ENCODE measurements around the gene RBMS1. TPM values are rescaled to one million over a fixed set of nuclear protein-coding genes. Genes with fewer than 3 reads are reported as not detected.

The RBMS1 gene
- total RNA-seq, 1 donor from 2014 or later = 28.4 TPM

DNA sequence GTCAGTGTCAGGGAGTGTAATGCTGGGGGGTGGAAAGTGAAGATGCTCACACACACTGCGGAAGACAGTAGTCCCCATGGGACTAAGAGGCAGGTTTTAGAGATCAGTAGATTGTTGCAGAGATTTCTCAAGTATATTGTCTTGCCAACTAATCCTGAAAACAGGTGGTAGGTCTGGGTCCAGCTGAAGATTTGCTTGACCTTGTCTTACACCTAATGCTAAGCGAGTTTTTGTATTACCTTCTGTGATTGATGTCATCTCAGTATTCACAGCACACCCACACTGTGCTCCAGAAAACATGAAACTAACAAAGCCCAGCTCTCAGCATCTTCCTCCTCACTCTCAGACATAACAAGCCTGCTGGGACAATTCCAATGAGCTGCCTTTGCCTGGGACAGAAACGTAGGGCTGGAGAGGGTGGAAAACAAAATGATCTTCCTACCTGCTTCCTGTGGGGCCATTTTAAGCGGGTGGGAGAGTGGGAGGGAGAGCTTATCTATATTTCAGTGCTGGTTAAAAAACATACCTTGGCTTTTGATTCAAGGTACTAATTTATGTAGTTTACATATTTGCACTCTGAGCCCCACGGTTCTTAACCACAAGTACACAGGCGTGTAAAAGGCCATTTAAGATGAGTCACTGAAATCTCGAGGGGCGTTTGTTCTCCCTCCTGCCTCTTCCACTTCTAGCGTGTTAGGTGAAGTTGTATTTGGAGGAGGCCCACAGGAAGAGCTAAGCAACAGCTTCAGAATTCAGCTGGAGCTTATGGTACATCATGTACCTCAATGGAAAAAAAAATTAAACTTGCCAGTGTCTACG is 23.1 kb upstream of the RBMS1 start:
- Mint-ChIP-seq H3K27me3 (ENCODE audit: low read depth) (no peaks in the 10 kb centered on the region), H3K27ac (ENCODE audit: unreplicated experiment) (no peak overlapping the region), H3K4me1 (no peaks in the 10 kb centered on the region), H3K9me3 (no peaks in the 10 kb centered on the region), H3K4me3 (no peak overlapping the region), H3K36me3 (ENCODE audit: low read depth) (no peaks in the 10 kb centered on the region)
- TF ChIP-seq, protein P1, sequence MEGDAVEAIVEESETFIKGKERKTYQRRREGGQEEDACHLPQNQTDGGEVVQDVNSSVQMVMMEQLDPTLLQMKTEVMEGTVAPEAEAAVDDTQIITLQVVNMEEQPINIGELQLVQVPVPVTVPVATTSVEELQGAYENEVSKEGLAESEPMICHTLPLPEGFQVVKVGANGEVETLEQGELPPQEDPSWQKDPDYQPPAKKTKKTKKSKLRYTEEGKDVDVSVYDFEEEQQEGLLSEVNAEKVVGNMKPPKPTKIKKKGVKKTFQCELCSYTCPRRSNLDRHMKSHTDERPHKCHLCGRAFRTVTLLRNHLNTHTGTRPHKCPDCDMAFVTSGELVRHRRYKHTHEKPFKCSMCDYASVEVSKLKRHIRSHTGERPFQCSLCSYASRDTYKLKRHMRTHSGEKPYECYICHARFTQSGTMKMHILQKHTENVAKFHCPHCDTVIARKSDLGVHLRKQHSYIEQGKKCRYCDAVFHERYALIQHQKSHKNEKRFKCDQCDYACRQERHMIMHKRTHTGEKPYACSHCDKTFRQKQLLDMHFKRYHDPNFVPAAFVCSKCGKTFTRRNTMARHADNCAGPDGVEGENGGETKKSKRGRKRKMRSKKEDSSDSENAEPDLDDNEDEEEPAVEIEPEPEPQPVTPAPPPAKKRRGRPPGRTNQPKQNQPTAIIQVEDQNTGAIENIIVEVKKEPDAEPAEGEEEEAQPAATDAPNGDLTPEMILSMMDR (conservative IDR thresholded peaks at IDR 0.05) = no peak
- no peak for DNase-seq (ENCODE audit: low read depth, low spot score)

DNA sequence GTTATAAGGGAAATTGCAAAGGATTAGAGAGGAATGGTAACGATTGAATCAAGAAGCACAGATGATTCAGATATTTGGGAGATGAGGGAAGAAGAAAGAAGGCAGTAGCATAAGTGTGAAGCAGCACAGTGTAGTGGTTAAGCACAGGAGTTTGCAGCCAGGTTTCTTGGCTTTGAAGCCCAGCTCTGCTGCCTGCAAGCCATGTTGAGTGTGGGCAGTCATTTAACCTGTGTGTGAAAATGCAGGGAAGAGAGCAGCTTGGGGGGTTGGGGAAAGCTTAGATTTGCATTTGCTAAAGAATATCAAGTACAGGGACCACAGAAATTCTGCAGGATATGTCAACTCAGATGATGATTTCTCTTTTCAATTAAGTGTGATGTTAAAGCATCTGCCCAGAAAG is 21.5 kb upstream of the RBMS1 start:
- no peaks in the 10 kb centered on the region for H3K4me1 Mint-ChIP-seq
- no peak for DNase-seq (ENCODE audit: low read depth, low spot score)
- H3K36me3 Mint-ChIP-seq (ENCODE audit: low read depth) = no peaks in the 10 kb centered on the region
- H3K9me3 Mint-ChIP-seq = no peaks in the 10 kb centered on the region
- H3K27me3 Mint-ChIP-seq (ENCODE audit: low read depth) = no peaks in the 10 kb centered on the region
- H3K4me3 Mint-ChIP-seq = no peak overlapping the region
- H3K27ac Mint-ChIP-seq (ENCODE audit: unreplicated experiment) = no peak overlapping the region
- TF ChIP-seq, protein P1 (conservative IDR thresholded peaks at IDR 0.05) = no peak

DNA sequence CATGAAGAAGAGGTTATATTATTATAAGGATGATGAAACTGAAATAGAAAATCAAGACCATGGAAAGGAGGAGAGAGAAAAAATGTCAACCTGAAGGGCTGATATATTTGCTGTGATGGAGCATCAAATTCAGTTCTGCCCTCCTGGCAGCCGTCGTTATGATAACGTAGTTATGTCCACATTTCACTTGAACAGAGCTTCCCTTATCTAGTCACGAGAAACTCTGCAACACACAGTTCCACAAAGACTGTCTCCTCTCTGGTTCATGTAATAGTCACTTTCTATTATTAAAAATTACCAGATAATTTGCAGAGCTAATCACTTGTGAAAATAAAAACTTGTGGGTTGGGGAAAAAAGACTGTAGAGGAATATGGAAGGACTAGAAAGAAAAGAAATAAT is 19.5 kb upstream of the RBMS1 start:
- no peaks in the 10 kb centered on the region for H3K9me3 Mint-ChIP-seq
- H3K27ac Mint-ChIP-seq (ENCODE audit: unreplicated experiment) = no peak overlapping the region
- no peak for DNase-seq (ENCODE audit: low read depth, low spot score)
- TF ChIP-seq, protein P1 (conservative IDR thresholded peaks at IDR 0.05) = no peak
- H3K4me1 Mint-ChIP-seq = no peaks in the 10 kb centered on the region
- H3K36me3 Mint-ChIP-seq (ENCODE audit: low read depth) = no peaks in the 10 kb centered on the region
- H3K27me3 Mint-ChIP-seq (ENCODE audit: low read depth) = no peaks in the 10 kb centered on the region
- H3K4me3 Mint-ChIP-seq = no peak overlapping the region

DNA sequence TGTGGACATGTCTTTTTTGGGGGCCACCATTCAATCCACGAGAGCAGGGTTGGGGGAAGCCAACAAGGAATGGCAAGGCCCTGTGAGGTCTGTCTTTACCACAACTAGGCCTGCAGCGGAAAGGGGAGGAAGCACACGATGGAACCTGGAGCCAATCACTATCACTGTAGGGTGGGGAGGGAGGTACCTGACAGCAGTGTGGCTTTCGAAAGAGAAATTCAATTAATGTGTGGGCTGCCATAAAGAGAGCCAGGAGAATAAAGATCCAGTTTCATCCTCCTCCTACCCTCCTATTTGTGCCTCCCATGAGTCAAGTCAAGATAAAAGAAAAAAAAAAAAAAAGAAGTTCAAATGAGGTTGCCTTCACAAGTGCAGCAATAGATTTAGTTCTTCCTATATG is 18.9 kb upstream of the RBMS1 start:
- no peaks in the 10 kb centered on the region for H3K36me3 Mint-ChIP-seq (ENCODE audit: low read depth)
- no peaks in the 10 kb centered on the region for H3K9me3 Mint-ChIP-seq
- no peaks in the 10 kb centered on the region for H3K27me3 Mint-ChIP-seq (ENCODE audit: low read depth)
- no peak for DNase-seq (ENCODE audit: low read depth, low spot score)
- no peak overlapping the region for H3K27ac Mint-ChIP-seq (ENCODE audit: unreplicated experiment)
- H3K4me1 Mint-ChIP-seq = no peaks in the 10 kb centered on the region
- no peak overlapping the region for H3K4me3 Mint-ChIP-seq
- TF ChIP-seq, protein P1 (conservative IDR thresholded peaks at IDR 0.05) = no peak

DNA sequence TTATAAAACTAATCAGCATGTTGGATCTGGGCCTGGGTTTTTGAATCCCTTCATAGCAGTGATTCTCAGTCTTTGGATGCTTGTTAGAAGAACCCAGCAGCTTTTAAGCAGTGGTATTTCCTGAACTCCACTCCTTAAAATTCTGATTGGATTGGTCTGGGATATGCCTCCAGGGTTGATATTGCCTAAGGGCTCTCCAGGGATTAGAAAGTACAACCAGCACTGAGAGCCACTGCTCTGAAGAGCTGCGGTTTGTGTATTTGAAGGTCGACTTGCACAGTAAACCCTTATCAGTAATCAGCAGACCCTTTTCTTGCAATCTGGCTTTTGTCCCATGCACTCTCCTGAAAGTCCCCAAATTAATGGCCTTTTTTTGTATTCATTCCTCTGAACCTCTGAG is 17.0 kb upstream of the RBMS1 start:
- H3K36me3 Mint-ChIP-seq (ENCODE audit: low read depth) = no peaks in the 10 kb centered on the region
- H3K4me1 Mint-ChIP-seq = no peaks in the 10 kb centered on the region
- no peaks in the 10 kb centered on the region for H3K27me3 Mint-ChIP-seq (ENCODE audit: low read depth)
- TF ChIP-seq, protein P1 (conservative IDR thresholded peaks at IDR 0.05) = no peak
- no peak for DNase-seq (ENCODE audit: low read depth, low spot score)
- H3K4me3 Mint-ChIP-seq = no peak overlapping the region
- no peaks in the 10 kb centered on the region for H3K9me3 Mint-ChIP-seq
- no peak overlapping the region for H3K27ac Mint-ChIP-seq (ENCODE audit: unreplicated experiment)
